ENCODE results near the gene TNFRSF19.

DNA sequence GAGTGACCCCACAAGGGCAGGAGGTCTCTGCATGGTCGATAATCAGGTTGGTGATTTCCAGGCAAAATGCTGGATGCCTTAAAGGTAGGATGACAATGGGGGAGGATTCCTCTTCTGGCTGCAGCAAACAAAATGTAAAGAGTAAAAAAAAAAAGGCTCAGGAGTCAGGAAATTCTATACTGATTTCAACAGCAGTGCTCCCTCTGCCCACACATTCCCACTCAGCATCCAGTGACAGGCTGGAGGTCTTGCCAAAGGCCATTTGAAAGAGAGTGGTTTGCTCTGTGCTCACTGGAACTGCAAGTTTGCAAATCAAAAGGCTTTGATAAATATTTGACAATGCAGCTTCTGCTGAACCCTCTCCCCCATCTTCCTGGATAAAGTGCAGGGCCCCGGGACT, 135.4 kb downstream of the TNFRSF19 start:
- TF ChIP-seq, protein P1, sequence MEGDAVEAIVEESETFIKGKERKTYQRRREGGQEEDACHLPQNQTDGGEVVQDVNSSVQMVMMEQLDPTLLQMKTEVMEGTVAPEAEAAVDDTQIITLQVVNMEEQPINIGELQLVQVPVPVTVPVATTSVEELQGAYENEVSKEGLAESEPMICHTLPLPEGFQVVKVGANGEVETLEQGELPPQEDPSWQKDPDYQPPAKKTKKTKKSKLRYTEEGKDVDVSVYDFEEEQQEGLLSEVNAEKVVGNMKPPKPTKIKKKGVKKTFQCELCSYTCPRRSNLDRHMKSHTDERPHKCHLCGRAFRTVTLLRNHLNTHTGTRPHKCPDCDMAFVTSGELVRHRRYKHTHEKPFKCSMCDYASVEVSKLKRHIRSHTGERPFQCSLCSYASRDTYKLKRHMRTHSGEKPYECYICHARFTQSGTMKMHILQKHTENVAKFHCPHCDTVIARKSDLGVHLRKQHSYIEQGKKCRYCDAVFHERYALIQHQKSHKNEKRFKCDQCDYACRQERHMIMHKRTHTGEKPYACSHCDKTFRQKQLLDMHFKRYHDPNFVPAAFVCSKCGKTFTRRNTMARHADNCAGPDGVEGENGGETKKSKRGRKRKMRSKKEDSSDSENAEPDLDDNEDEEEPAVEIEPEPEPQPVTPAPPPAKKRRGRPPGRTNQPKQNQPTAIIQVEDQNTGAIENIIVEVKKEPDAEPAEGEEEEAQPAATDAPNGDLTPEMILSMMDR (IDR thresholded peaks at IDR 0.05; ENCODE audit: poor library complexity): no peak
- TF ChIP-seq EZH2phosphoT487 (IDR thresholded peaks at IDR 0.05; ENCODE audit: low read depth, severe bottlenecking, unreplicated experiment) (no peak), EZH2 (IDR thresholded peaks at IDR 0.05; ENCODE audit: borderline replicate concordance) (no peak)
